ENCODE results near the gene DHPS. TPM values are rescaled to one million over a fixed set of nuclear protein-coding genes. Genes with fewer than 3 reads are reported as not detected.

The DHPS gene
- total and polyA plus RNA-seq, 2 of the 13 experiments (the other 11 are each of a cell fraction or from before 2014, with no cell fraction given) = 43.3 to 84.3 TPM

- TF ChIP-seq GTF3A (CRISPR knock-in tag; conservative IDR thresholded peaks at IDR 0.05) (no peak), FOXC1 (CRISPR knock-in tag; IDR thresholded peaks at IDR 0.05; ENCODE audit: borderline replicate concordance) (no peak; the same call in 1 of the 2 replicates), ZNF33B (CRISPR knock-in tag; IDR thresholded peaks at IDR 0.05) (peak; percentile 50; the same call in 1 of the 2 replicates), ZNF777 (CRISPR knock-in tag; IDR thresholded peaks at IDR 0.05) (peak; percentile 50; the same call in 1 of the 2 replicates), TMF1 (CRISPR knock-in tag; IDR thresholded peaks at IDR 0.05; ENCODE audit: low read depth) (0 out of 2 replicates have a peak, but pooled peaks have one; percentile 37), ZFP36 (IDR thresholded peaks at IDR 0.05; ENCODE audit: borderline replicate concordance, low read depth, low read length, partially characterized antibody) (no peak), NR2C2 (CRISPR knock-in tag; IDR thresholded peaks at IDR 0.05; ENCODE audit: borderline replicate concordance) (peak; percentile 65), SNRNP70 (IDR thresholded peaks at IDR 0.05; ENCODE audit: low read depth, low read length) (no peak), ATF1 (CRISPR knock-in tag; IDR thresholded peaks at IDR 0.05) (peak; percentile 99), HNRNPLL (IDR thresholded peaks at IDR 0.05; ENCODE audit: low read depth, low read length, poor library complexity, severe bottlenecking) (no peak), SMC3 (IDR thresholded peaks at IDR 0.05; ENCODE audit: low read length) (no peak), CREM (IDR thresholded peaks at IDR 0.05) (peak; percentile 99), CREM (CRISPR knock-in tag; IDR thresholded peaks at IDR 0.05) (peak; percentile 92), DNMT1 (CRISPR knock-in tag; IDR thresholded peaks at IDR 0.05) (peak; percentile 65), FOXA3 (CRISPR knock-in tag; IDR thresholded peaks at IDR 0.05) (peak; percentile 54), ZBTB2 (CRISPR knock-in tag; IDR thresholded peaks at IDR 0.05; ENCODE audit: low read depth) (no peak), TEAD3 (CRISPR knock-in tag; optimal IDR thresholded peaks at IDR 0.05; ENCODE audit: borderline replicate concordance) (peak; percentile 10), ZNF142 (CRISPR knock-in tag; IDR thresholded peaks at IDR 0.05) (0 out of 2 replicates have a peak, but pooled peaks have one; percentile 52)
- TF ChIP-seq, protein P1, sequence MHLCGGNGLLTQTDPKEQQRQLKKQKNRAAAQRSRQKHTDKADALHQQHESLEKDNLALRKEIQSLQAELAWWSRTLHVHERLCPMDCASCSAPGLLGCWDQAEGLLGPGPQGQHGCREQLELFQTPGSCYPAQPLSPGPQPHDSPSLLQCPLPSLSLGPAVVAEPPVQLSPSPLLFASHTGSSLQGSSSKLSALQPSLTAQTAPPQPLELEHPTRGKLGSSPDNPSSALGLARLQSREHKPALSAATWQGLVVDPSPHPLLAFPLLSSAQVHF (CRISPR knock-in tag; IDR thresholded peaks at IDR 0.05) = no peak
- TF ChIP-seq, protein P2, sequence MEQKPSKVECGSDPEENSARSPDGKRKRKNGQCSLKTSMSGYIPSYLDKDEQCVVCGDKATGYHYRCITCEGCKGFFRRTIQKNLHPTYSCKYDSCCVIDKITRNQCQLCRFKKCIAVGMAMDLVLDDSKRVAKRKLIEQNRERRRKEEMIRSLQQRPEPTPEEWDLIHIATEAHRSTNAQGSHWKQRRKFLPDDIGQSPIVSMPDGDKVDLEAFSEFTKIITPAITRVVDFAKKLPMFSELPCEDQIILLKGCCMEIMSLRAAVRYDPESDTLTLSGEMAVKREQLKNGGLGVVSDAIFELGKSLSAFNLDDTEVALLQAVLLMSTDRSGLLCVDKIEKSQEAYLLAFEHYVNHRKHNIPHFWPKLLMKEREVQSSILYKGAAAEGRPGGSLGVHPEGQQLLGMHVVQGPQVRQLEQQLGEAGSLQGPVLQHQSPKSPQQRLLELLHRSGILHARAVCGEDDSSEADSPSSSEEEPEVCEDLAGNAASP (CRISPR knock-in tag; IDR thresholded peaks at IDR 0.05; ENCODE audit: borderline replicate concordance) = peak; percentile 72; the same call in 1 of the 2 replicates
These were observed 15.0 kb upstream of the DHPS start, which contains the start of gene FBXW9 (continued) for GRCh38 chr19:12696366-12697335.
